Smooth muscle cell (in vitro differentiated cells): ENCODE data around the gene CPNE4. TPM values are rescaled to one million over a fixed set of nuclear protein-coding genes. Genes with fewer than 3 reads are reported as not detected.

Experiments
- DNase-seq: peaks from one replicate; lab custom pipeline; 2025; ENCODE audit not compliant: unreplicated experiment; lab: John Stamatoyannopoulos, UW
- H2AFZ ChIP-seq: fragments of 200-600 bp; sonication (generic); 2 replicates; pipeline ENCODE4 v1.6.0; 2016; ENCODE audit warnings: antibody characterized with exemption, low read depth, mild to moderate bottlenecking
- H3F3A ChIP-seq: fragments of 200-600 bp; sonication (generic); 2 replicates; pipeline ENCODE4 v1.6.0; 2017; ENCODE audit warnings: antibody characterized with exemption, low read depth
- H3K27ac ChIP-seq: fragments of 200-600 bp; sonication (generic); 2 replicates; pipeline ENCODE4 v1.5.1; 2016; ENCODE audit warnings: low read depth, mild to moderate bottlenecking
- H3K27me3 ChIP-seq: fragments of 200-600 bp; sonication (generic); 2 replicates; pipeline ENCODE4 v1.6.1; 2016; ENCODE audit warnings: low read depth, mild to moderate bottlenecking
- H3K36me3 ChIP-seq: fragments of 200-600 bp; sonication (generic); 2 replicates; pipeline ENCODE4 v1.5.1; 2016; ENCODE audit warnings: low read depth
- H3K4me1 ChIP-seq: fragments of 200-600 bp; sonication (generic); 2 replicates; pipeline ENCODE4 v1.5.1; 2016; ENCODE audit warnings: low read depth
- H3K4me2 ChIP-seq: fragments of 200-600 bp; sonication (generic); 2 replicates; pipeline ENCODE4 v1.6.0; 2016; ENCODE audit warnings: mild to moderate bottlenecking
- H3K4me3 ChIP-seq: fragments of 200-600 bp; sonication (generic); 2 replicates; pipeline ENCODE4 v1.5.1; 2016; ENCODE audit warnings: mild to moderate bottlenecking
- H3K79me2 ChIP-seq: fragments of 200-600 bp; sonication (generic); 2 replicates; pipeline ENCODE4 v1.6.0; 2016; ENCODE audit warnings: low read depth, mild to moderate bottlenecking
- H3K9ac ChIP-seq: fragments of 200-600 bp; sonication (generic); 2 replicates; pipeline ENCODE4 v1.6.0; 2016; ENCODE audit warnings: low read depth
- H3K9me3 ChIP-seq: fragments of 200-600 bp; sonication (generic); replicated peaks from 2 replicates; pipeline ENCODE4 v1.5.1; 2016; ENCODE audit warnings: low read depth
- H4K20me1 ChIP-seq: fragments of 200-600 bp; sonication (generic); 2 replicates; pipeline ENCODE4 v1.6.0; 2016; ENCODE audit warnings: low read depth
- CTCF ChIP-seq: fragments of 200-600 bp; sonication (generic); IDR thresholded peaks from 2 replicates; pipeline ENCODE4 v1.5.1; 2017; ENCODE audit warnings: borderline replicate concordance, mild to moderate bottlenecking, antibody characterized with exemption; ENCODE audit not compliant: insufficient read depth, poor library complexity, severe bottlenecking
- WGBS: methylation state at CpG from one replicate; pipeline ENCODE4 v1.1.7; 2016; ENCODE audit warnings: low lambda C conversion rate; 5-methylcytosine and 5-hydroxymethylcytosine counted together
- polyA plus RNA-seq: library from polyadenylated mRNA; unstranded; fragments of >200 nt; fragmentation: Nextera tagmentation; extraction: Ambion mirVana; gene quantifications from 2 replicates; pipeline ENCODE4 v1.2.1, GENCODE V29; 2016
- total RNA-seq: library from RNA; depleted of rRNA; stranded (reverse); fragments of >200 nt; gene quantifications from 2 replicates; pipeline ENCODE4 v1.2.3, GENCODE V29; 2014

CPNE4 gene
- total and polyA plus RNA-seq, 2 experiments from 2014 or later, result 0.05 to 1.6 TPM

GRCh38 chr3:131619821-131620220 is 415.0 kb downstream of the CPNE4 start:
- Histone ChIP-seq H3K9ac (no peak overlapping the region), H2AFZ (no peak overlapping the region), H3K36me3 (no peaks in the 10 kb centered on the region), H3K79me2 (no peaks in the 10 kb centered on the region), H3F3A (no peaks in the 10 kb centered on the region), H3K27me3 (no peaks in the 10 kb centered on the region), H3K27ac (no peak overlapping the region), H4K20me1 (no peaks in the 10 kb centered on the region), H3K9me3 (no peaks in the 10 kb centered on the region), H3K4me2 (no peak overlapping the region), H3K4me1 (no peaks in the 10 kb centered on the region), H3K4me3 (no peak overlapping the region)
- TF ChIP-seq CTCF, result no peak
- DNase-seq, result no peak
- WGBS, result 49% methylated on average over 2 of the region's 2 CpGs

DNA sequence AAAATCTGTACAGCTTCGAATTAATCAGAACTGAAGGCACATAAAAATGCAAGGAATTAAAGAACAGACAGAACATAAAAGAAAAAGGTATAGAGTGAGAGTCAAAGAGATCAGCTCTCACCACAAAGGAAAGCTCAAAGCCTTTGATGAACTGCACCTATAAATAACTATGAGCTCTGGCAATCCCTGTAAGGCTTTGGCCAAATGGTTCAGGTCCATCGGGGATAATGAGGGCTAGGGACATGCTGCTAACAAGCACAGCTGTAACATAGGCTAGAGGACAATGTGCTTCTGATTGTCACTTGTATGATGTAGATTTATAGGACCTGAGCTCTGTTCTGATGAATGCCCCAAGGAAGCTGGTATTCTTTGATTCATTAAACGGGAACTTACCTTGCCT is 418.1 kb downstream of the CPNE4 start:
- Histone ChIP-seq H2AFZ (no peak overlapping the region), H3K36me3 (no peaks in the 10 kb centered on the region), H3K9ac (no peak overlapping the region), H3K9me3 (no peaks in the 10 kb centered on the region), H3K4me1 (no peaks in the 10 kb centered on the region), H3F3A (no peaks in the 10 kb centered on the region), H4K20me1 (no peaks in the 10 kb centered on the region), H3K27ac (no peak overlapping the region), H3K4me2 (no peak overlapping the region), H3K27me3 (no peaks in the 10 kb centered on the region), H3K4me3 (no peak overlapping the region), H3K79me2 (no peaks in the 10 kb centered on the region)
- 76% methylated on average over 3 of the region's 3 CpGs for WGBS
- DNase-seq, result no peak
- TF ChIP-seq CTCF, result no peak

DNA sequence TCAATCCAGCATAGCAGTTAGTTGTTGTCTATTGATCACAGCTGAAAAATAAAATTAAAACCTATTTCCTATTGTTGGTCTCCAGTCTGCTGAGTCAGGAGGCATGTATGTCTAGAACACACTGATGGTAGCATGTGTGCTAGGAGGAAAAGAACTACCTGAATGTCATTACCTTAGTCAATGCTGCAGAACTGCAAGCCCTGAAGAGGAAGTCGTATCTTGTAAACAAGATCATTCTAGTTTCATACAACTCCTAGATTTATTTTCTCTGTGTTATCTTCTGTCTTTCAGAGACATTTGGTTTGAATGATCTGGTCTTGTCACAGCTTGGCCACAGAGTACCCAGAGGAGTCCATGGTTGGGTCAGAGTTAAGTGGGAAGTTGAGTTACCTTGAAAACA is 422.1 kb downstream of the CPNE4 start:
- Histone ChIP-seq H3K36me3 (no peaks in the 10 kb centered on the region), H3K4me3 (no peak overlapping the region), H3K79me2 (no peaks in the 10 kb centered on the region), H3K4me2 (no peak overlapping the region), H3K4me1 (no peaks in the 10 kb centered on the region), H3K27me3 (no peaks in the 10 kb centered on the region), H2AFZ (no peak overlapping the region), H3K27ac (no peak overlapping the region), H3K9me3 (no peaks in the 10 kb centered on the region), H4K20me1 (no peaks in the 10 kb centered on the region), H3K9ac (no peak overlapping the region), H3F3A (no peaks in the 10 kb centered on the region)
- DNase-seq, result no peak
- WGBS, result 100% methylated on average over 1 of the region's 1 CpG
- no peak for TF ChIP-seq CTCF

DNA sequence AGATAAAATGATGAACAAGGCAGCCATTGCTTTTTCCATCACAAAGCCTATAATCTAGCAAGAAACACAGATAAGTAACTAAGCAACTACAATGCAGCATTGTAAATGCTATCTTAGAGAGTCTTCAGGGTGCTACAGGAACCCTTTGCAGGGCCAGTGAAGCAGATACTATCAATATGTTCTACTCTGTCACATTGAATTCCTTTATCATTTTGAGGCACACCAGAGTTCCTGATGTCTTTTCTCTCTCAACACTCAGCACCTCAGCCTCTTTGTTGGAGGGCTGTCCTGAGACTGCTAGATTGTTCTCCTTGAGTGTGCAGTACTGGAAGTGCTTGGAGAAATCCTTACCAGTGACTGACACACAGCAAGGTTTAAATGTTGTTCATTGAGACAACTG is 424.6 kb downstream of the CPNE4 start:
- H3K4me3 ChIP-seq, result no peak overlapping the region
- no peak overlapping the region for H3K4me2 ChIP-seq
- H4K20me1 ChIP-seq, result no peaks in the 10 kb centered on the region
- no peaks in the 10 kb centered on the region for H3K9me3 ChIP-seq
- no peaks in the 10 kb centered on the region for H3K4me1 ChIP-seq
- no peak for DNase-seq
- H3K27ac ChIP-seq, result no peak overlapping the region
- no peak overlapping the region for H3K9ac ChIP-seq
- no peaks in the 10 kb centered on the region for H3K79me2 ChIP-seq
- no peaks in the 10 kb centered on the region for H3K27me3 ChIP-seq
- H2AFZ ChIP-seq, result no peak overlapping the region
- no peak for TF ChIP-seq CTCF
- H3K36me3 ChIP-seq, result no peaks in the 10 kb centered on the region
- no peaks in the 10 kb centered on the region for H3F3A ChIP-seq
